OCI-LY7 (cell line): ENCODE measurements around the gene HES1. TPM values are rescaled to one million over a fixed set of nuclear protein-coding genes. Genes with fewer than 3 reads are reported as not detected.
A peak's percentile ranks its signal among the peaks of the same experiment; 100 is the strongest.

ENCODE experiments used
- BruUV-seq: library from RNA; stranded (reverse); fragments of 400-500 nt; replicated peaks from 2 replicates; lab custom pipeline; 2021; lab: Mats Ljungman, UMichigan
- CTCF ChIA-PET: fragments of 300-600 bp; sonication (Branson Sonifier 250); formaldehyde crosslinking; loops from one replicate; lab custom pipeline; 2022; ENCODE audit warnings: antibody characterized with exemption; ENCODE audit not compliant: unreplicated experiment; lab: Charles Lee
- POLR2A ChIA-PET: fragments of 300-600 bp; sonication (Branson Sonifier 250); formaldehyde crosslinking; loops from one replicate; lab custom pipeline; 2022; ENCODE audit warnings: antibody characterized with exemption; lab: Charles Lee
- DNase-seq: peaks from one replicate; pipeline ENCODE4 v3.0.0-alpha.2; 2015; ENCODE audit warnings: low spot score
- H2AFZ ChIP-seq: fragments of 200-600 bp; sonication (generic), shearing (Covaris generic); 2 replicates; pipeline ENCODE4 v1.6.1; 2014; ENCODE audit warnings: mild to moderate bottlenecking, antibody characterized with exemption, low read length, moderate library complexity
- H3K27ac ChIP-seq: fragments of 200-600 bp; sonication (generic); 2 replicates; pipeline ENCODE4 v1.5.1; 2014; ENCODE audit warnings: mixed run types, low read depth, mild to moderate bottlenecking, moderate library complexity, low read length, inconsistent platforms; ENCODE audit not compliant: poor library complexity, severe bottlenecking
- H3K36me3 ChIP-seq: fragments of 200-600 bp; sonication (generic); 2 replicates; pipeline ENCODE4 v1.6.1; 2014; ENCODE audit warnings: mild to moderate bottlenecking, antibody characterized with exemption, low read length, moderate library complexity, mixed read lengths; ENCODE audit not compliant: insufficient read depth
- H3K4me1 ChIP-seq: fragments of 200-600 bp; sonication (generic); 2 replicates; pipeline ENCODE4 v1.5.1; 2014; ENCODE audit warnings: mild to moderate bottlenecking, low read length; ENCODE audit not compliant: insufficient read depth, poor library complexity, severe bottlenecking
- H3K4me2 ChIP-seq: fragments of 200-600 bp; sonication (generic); 2 replicates; pipeline ENCODE4 v1.6.1; 2014; ENCODE audit warnings: mild to moderate bottlenecking, low read length
- H3K4me3 ChIP-seq: fragments of 200-600 bp; sonication (generic); 2 replicates; pipeline ENCODE4 v1.5.1; 2014; ENCODE audit warnings: mild to moderate bottlenecking, low read depth, low read length; ENCODE audit not compliant: poor library complexity, severe bottlenecking
- H3K79me2 ChIP-seq: fragments of 200-600 bp; sonication (generic); 2 replicates; pipeline ENCODE4 v1.6.1; 2016; ENCODE audit warnings: low read depth, mild to moderate bottlenecking, low read length, moderate library complexity, mixed read lengths; ENCODE audit not compliant: insufficient read depth
- H3K9me2 ChIP-seq: fragments of 200-600 bp; sonication (generic); 2 replicates; pipeline ENCODE4 v1.6.1; 2016; ENCODE audit warnings: mild to moderate bottlenecking, low read length, mixed read lengths; ENCODE audit not compliant: insufficient read depth
- H3K9me3 ChIP-seq: fragments of 200-600 bp; sonication (generic); 2 replicates; pipeline ENCODE4 v1.6.1; 2014; ENCODE audit warnings: mild to moderate bottlenecking, mixed run types, low read length, mixed read lengths
- H4K20me1 ChIP-seq: fragments of 200-600 bp; sonication (generic); 2 replicates; pipeline ENCODE4 v1.6.1; 2014; ENCODE audit warnings: mild to moderate bottlenecking, antibody characterized with exemption, low read length, moderate library complexity, mixed read lengths; ENCODE audit not compliant: insufficient read depth
- CTCF ChIP-seq: fragments of 200-600 bp; sonication (generic); conservative IDR thresholded peaks from 2 replicates; pipeline ENCODE4 v1.5.1; 2014; ENCODE audit warnings: mild to moderate bottlenecking, antibody characterized with exemption, low read length, moderate library complexity, mixed read lengths
- EZH2phosphoT487 ChIP-seq: fragments of 200-600 bp; sonication (generic); IDR thresholded peaks from 2 replicates; pipeline ENCODE4 v1.6.1; 2018; ENCODE audit warnings: low read depth, borderline replicate concordance, mild to moderate bottlenecking, mixed run types, antibody characterized with exemption, low read length, moderate library complexity, mixed read lengths
- intact Hi-C: fragments of 100-400 bp; cut with micrococcal nuclease; formaldehyde crosslinking; loops from one replicate; pipeline ENCODE4 v1.10.0; 2022; ENCODE audit not compliant: unreplicated experiment
- total RNA-seq, 2 experiments: library from RNA; depleted of rRNA in 1 of 2; stranded (reverse); fragments of >200 nt in 1 of 2; shearing (Covaris generic) in 1 of 2; gene quantifications; 2 replicates each; pipeline ENCODE4 v1.2.3, GENCODE V29; 2014 to 2022

Gene HES1
- total RNA-seq, 2 experiments from 2014 or later, result 1.1 to 3.0 TPM

- POLR2A ChIA-PET, result interaction anchor here (0.7 to 9.0 kb wide), 16 partner anchors 11 to 392 kb away, joined by 3 to 172 read pairs (median 3); no protein-coding TSS in a partner anchor
- Histone ChIP-seq H3K9me2 (no peaks in the 10 kb centered on the region), H3K9me3 (no peaks in the 10 kb centered on the region), H3K4me1 (peaks cover 48% of the 10 kb centered on the region), H4K20me1 (no peaks in the 10 kb centered on the region), H3K4me3 (peak overlapping the region; percentile 54), H3K4me2 (peak overlapping the region; percentile 69), H2AFZ (no peak overlapping the region; the same call in 1 of the 2 replicates), H3K79me2 (peaks cover 7% of the 10 kb centered on the region; the same call in 1 of the 2 replicates), H3K36me3 (no peaks in the 10 kb centered on the region), H3K27ac (peak overlapping the region; percentile 86)
- TF ChIP-seq EZH2phosphoT487, result no peak
- TF ChIP-seq CTCF, result no peak
- CTCF ChIA-PET, result interaction anchor here (0.7 to 1.3 kb wide), 4 partner anchors 22 to 234 kb away, joined by 3 to 5 read pairs (median 3); no protein-coding TSS in a partner anchor
- DNase-seq, result peak; percentile 83
- intact Hi-C loops, result loop anchor here (1.0 kb wide), 2 partner anchors 27 to 47 kb away; no protein-coding TSS in a partner anchor
- BruUV-seq, result no TSS peak
These were observed 5.0 kb upstream of the HES1 start for GRCh38 chr3:194130807-194131589.

- ChIA-PET CTCF (interaction anchor here (1.0 to 1.7 kb wide), 2 partner anchors 28 to 32 kb away, joined by 5 to 9 read pairs; no protein-coding TSS in a partner anchor), POLR2A (interaction anchor here (0.8 to 9.0 kb wide), 3 partner anchors 25 to 32 kb away, joined by 3 to 172 read pairs (median 4); no protein-coding TSS in a partner anchor)
- intact Hi-C loops, result loop anchor here (1.0 kb wide), 1 partner anchor 62 kb away; no protein-coding TSS in a partner anchor
- BruUV-seq, result no TSS peak
- H3K4me2 ChIP-seq, result peak overlapping the region; percentile 69
- H4K20me1 ChIP-seq, result no peaks in the 10 kb centered on the region
- TF ChIP-seq CTCF (no peak), EZH2phosphoT487 (no peak)
- peak overlapping the region; percentile 86 for H3K27ac ChIP-seq
- H3K79me2 ChIP-seq, result peaks cover 12% of the 10 kb centered on the region; the same call in 1 of the 2 replicates
- DNase-seq, result no peak
- no peaks in the 10 kb centered on the region for H3K36me3 ChIP-seq
- no peak overlapping the region for H2AFZ ChIP-seq
- H3K9me2 ChIP-seq, result no peaks in the 10 kb centered on the region
- no peaks in the 10 kb centered on the region for H3K9me3 ChIP-seq
- H3K4me1 ChIP-seq, result peaks cover 48% of the 10 kb centered on the region
- peak overlapping the region; percentile 67 for H3K4me3 ChIP-seq
These were observed 3.3 kb upstream of the HES1 start for GRCh38 chr3:194132465-194133286.
